HEK293 (cell line): ENCODE data around the gene B4GALNT3.

Experiments
- KLF16 ChIP-seq: fragments of 450-650 bp; formaldehyde crosslinking; IDR thresholded peaks from 2 replicates; pipeline ENCODE4 v1.5.1; 2017; ENCODE audit warnings: missing biosample characterization, missing genetic modification characterization
- ZFP41 ChIP-seq: fragments of 450-650 bp; formaldehyde crosslinking; IDR thresholded peaks from 2 replicates; pipeline ENCODE4 v1.5.1; 2016; ENCODE audit warnings: missing biosample characterization, missing genetic modification characterization, borderline replicate concordance
- ZNF169 ChIP-seq: fragments of 450-650 bp; formaldehyde crosslinking; IDR thresholded peaks from 2 replicates; pipeline ENCODE4 v1.5.1; 2016; ENCODE audit warnings: missing biosample characterization, missing genetic modification characterization
- ZNF24 ChIP-seq: fragments of 450-650 bp; formaldehyde crosslinking; IDR thresholded peaks from 2 replicates; pipeline ENCODE4 v1.5.1; 2016; ENCODE audit warnings: missing biosample characterization, missing genetic modification characterization
- ZNF510 ChIP-seq: fragments of 450-650 bp; formaldehyde crosslinking; IDR thresholded peaks from 2 replicates; pipeline ENCODE4 v1.5.1; 2018; ENCODE audit warnings: mild to moderate bottlenecking, missing genetic modification characterization, missing biosample characterization; ENCODE audit not compliant: insufficient replicate concordance
- ZNF658 ChIP-seq: fragments of 450-650 bp; formaldehyde crosslinking; IDR thresholded peaks from 2 replicates; pipeline ENCODE4; 2016; ENCODE audit warnings: missing biosample characterization, missing genetic modification characterization
- ZNF707 ChIP-seq: fragments of 450-650 bp; formaldehyde crosslinking; IDR thresholded peaks from 2 replicates; pipeline ENCODE4 v1.5.1; 2016; ENCODE audit warnings: missing biosample characterization, missing genetic modification characterization
- TF ChIP-seq, protein P1 (sequence below): fragments of 450-650 bp; formaldehyde crosslinking; IDR thresholded peaks from 2 replicates; pipeline ENCODE4 v1.5.1; 2016; ENCODE audit warnings: missing biosample characterization, missing genetic modification characterization
- TF ChIP-seq, protein P2 (sequence below): fragments of 450-650 bp; formaldehyde crosslinking; IDR thresholded peaks from 2 replicates; pipeline ENCODE4 v1.5.1; 2016; ENCODE audit warnings: missing biosample characterization, missing genetic modification characterization
- TF ChIP-seq, protein P3 (sequence below): fragments of 450-650 bp; formaldehyde crosslinking; IDR thresholded peaks from 2 replicates; pipeline ENCODE4 v1.5.1; 2016; ENCODE audit warnings: missing biosample characterization, missing genetic modification characterization
- TF ChIP-seq, protein P4 (sequence below): fragments of 450-650 bp; formaldehyde crosslinking; IDR thresholded peaks from 2 replicates; pipeline ENCODE4 v1.5.1; 2017; ENCODE audit warnings: missing biosample characterization, missing genetic modification characterization
- TF ChIP-seq, protein P5 (sequence below): fragments of 450-650 bp; formaldehyde crosslinking; IDR thresholded peaks from 2 replicates; pipeline ENCODE4 v1.5.1; 2016; ENCODE audit warnings: missing biosample characterization, missing genetic modification characterization

DNA sequence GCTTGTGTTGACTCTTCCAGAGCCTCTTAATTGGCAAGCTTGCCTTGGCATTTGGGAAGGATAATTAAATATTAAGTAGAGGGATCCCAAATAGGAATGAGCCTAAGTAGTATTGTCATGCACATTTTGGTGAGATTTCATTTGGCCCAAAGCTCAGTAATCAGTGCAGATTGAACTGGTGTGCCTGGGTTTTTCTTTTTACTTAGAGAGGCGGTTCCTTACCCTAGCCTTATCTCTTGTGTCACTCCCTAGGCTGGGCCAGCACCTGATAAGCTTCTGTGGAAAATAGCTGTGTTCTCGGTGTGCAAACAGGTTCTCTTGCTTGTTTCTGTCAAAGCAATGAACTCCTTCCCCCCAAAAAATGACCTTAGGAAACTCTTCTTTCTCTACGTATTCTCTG is 9.3 kb upstream of the B4GALNT3 start:
- TF ChIP-seq, protein P1, sequence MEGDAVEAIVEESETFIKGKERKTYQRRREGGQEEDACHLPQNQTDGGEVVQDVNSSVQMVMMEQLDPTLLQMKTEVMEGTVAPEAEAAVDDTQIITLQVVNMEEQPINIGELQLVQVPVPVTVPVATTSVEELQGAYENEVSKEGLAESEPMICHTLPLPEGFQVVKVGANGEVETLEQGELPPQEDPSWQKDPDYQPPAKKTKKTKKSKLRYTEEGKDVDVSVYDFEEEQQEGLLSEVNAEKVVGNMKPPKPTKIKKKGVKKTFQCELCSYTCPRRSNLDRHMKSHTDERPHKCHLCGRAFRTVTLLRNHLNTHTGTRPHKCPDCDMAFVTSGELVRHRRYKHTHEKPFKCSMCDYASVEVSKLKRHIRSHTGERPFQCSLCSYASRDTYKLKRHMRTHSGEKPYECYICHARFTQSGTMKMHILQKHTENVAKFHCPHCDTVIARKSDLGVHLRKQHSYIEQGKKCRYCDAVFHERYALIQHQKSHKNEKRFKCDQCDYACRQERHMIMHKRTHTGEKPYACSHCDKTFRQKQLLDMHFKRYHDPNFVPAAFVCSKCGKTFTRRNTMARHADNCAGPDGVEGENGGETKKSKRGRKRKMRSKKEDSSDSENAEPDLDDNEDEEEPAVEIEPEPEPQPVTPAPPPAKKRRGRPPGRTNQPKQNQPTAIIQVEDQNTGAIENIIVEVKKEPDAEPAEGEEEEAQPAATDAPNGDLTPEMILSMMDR (tag by site-specific recombination) = no peak
- TF ChIP-seq, protein P2, sequence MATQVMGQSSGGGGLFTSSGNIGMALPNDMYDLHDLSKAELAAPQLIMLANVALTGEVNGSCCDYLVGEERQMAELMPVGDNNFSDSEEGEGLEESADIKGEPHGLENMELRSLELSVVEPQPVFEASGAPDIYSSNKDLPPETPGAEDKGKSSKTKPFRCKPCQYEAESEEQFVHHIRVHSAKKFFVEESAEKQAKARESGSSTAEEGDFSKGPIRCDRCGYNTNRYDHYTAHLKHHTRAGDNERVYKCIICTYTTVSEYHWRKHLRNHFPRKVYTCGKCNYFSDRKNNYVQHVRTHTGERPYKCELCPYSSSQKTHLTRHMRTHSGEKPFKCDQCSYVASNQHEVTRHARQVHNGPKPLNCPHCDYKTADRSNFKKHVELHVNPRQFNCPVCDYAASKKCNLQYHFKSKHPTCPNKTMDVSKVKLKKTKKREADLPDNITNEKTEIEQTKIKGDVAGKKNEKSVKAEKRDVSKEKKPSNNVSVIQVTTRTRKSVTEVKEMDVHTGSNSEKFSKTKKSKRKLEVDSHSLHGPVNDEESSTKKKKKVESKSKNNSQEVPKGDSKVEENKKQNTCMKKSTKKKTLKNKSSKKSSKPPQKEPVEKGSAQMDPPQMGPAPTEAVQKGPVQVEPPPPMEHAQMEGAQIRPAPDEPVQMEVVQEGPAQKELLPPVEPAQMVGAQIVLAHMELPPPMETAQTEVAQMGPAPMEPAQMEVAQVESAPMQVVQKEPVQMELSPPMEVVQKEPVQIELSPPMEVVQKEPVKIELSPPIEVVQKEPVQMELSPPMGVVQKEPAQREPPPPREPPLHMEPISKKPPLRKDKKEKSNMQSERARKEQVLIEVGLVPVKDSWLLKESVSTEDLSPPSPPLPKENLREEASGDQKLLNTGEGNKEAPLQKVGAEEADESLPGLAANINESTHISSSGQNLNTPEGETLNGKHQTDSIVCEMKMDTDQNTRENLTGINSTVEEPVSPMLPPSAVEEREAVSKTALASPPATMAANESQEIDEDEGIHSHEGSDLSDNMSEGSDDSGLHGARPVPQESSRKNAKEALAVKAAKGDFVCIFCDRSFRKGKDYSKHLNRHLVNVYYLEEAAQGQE (tag by site-specific recombination) = no peak
- no peak for TF ChIP-seq ZNF707 (tag by site-specific recombination)
- no peak for TF ChIP-seq ZNF510 (tag by site-specific recombination)
- TF ChIP-seq, protein P3, sequence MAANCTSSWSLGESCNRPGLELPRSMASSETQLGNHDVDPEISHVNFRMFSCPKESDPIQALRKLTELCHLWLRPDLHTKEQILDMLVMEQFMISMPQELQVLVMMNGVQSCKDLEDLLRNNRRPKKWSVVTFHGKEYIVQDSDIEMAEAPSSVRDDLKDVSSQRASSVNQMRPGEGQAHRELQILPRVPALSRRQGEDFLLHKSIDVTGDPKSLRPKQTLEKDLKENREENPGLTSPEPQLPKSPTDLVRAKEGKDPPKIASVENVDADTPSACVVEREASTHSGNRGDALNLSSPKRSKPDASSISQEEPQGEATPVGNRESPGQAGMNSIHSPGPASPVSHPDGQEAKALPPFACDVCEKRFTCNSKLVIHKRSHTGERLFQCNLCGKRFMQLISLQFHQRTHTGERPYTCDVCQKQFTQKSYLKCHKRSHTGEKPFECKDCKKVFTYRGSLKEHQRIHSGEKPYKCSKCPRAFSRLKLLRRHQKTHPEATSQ (tag by site-specific recombination) = no peak
- no peak for TF ChIP-seq ZNF658 (tag by site-specific recombination)
- TF ChIP-seq ZNF24 = no peak
- TF ChIP-seq, protein P4, sequence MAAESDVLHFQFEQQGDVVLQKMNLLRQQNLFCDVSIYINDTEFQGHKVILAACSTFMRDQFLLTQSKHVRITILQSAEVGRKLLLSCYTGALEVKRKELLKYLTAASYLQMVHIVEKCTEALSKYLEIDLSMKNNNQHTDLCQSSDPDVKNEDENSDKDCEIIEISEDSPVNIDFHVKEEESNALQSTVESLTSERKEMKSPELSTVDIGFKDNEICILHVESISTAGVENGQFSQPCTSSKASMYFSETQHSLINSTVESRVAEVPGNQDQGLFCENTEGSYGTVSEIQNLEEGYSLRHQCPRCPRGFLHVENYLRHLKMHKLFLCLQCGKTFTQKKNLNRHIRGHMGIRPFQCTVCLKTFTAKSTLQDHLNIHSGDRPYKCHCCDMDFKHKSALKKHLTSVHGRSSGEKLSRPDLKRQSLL (tag by site-specific recombination) = no peak
- TF ChIP-seq ZFP41 (tag by site-specific recombination) = no peak
- TF ChIP-seq, protein P5, sequence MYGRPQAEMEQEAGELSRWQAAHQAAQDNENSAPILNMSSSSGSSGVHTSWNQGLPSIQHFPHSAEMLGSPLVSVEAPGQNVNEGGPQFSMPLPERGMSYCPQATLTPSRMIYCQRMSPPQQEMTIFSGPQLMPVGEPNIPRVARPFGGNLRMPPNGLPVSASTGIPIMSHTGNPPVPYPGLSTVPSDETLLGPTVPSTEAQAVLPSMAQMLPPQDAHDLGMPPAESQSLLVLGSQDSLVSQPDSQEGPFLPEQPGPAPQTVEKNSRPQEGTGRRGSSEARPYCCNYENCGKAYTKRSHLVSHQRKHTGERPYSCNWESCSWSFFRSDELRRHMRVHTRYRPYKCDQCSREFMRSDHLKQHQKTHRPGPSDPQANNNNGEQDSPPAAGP (tag by site-specific recombination) = no peak
- TF ChIP-seq KLF16 (tag by site-specific recombination) = no peak
- no peak for TF ChIP-seq ZNF169 (tag by site-specific recombination)
